T-helper 2 cell (primary cell): Measurements from ENCODE around the gene RNF5.
"Not testable (repeated sequence)": the region's sequence is repeated elsewhere in the genome, so short reads cannot be mapped to it uniquely, and the experiment has no call there.

Experiments used
- DNase-seq, 5 experiments: peaks; one replicate each; pipeline versions ENCODE4 v3.0.0 to v3.0.0-alpha.2; 2012 to 2022

Gene RNF5

GRCh38 chr6:32176476-32177182 is 1.6 kb upstream of the RNF5 start:
- no peak for DNase-seq

GRCh38 chr6:32177183-32177787 is 920 bp upstream of the RNF5 start:
- DNase-seq = peak in 2 of 5 experiments; percentile 35 to 77

- DNase-seq = no peak
These were observed 589 bp downstream of the RNF5 start for GRCh38 chr6:32178547-32179440.

- no peak for DNase-seq
These were observed 1.7 kb downstream of the RNF5 start for GRCh38 chr6:32179766-32180405.

GRCh38 chr6:32181148-32181702 is 3.0 kb downstream of the RNF5 start:
- DNase-seq = no peak

- no peak for DNase-seq
These were observed 3.8 kb downstream of the RNF5 start for GRCh38 chr6:32181915-32182529.

GRCh38 chr6:32182555-32182981 is 4.4 kb downstream of the RNF5 start:
- DNase-seq = no peak

GRCh38 chr6:32183030-32183429 is 4.8 kb downstream of the RNF5 start:
- DNase-seq = no peak

- no peak for DNase-seq
These were observed 5.4 kb downstream of the RNF5 start for GRCh38 chr6:32183483-32184083.

- DNase-seq = no peak
These were observed 6.0 kb downstream of the RNF5 start, which contains the start of gene AGER for GRCh38 chr6:32184084-32184640. Gene AGER, minus strand, starts transcription at chr6:32184253. Its CDS starts 31 bp downstream, at chr6:32184222.

- DNase-seq = peak in 4 of 5 experiments; percentile 42 to 87 (median 48)
These were observed 7.5 kb downstream of the RNF5 start for GRCh38 chr6:32185681-32186131.

- DNase-seq = not testable (repeated sequence)
These were observed 8.1 kb downstream of the RNF5 start for GRCh38 chr6:32186151-32186840.

- DNase-seq = no peak
These were observed 9.0 kb downstream of the RNF5 start for GRCh38 chr6:32187009-32187709.

- not testable (repeated sequence) for DNase-seq
These were observed 9.6 kb downstream of the RNF5 start for GRCh38 chr6:32187725-32188380.

- no peak for DNase-seq
These were observed 10.3 kb downstream of the RNF5 start for GRCh38 chr6:32188381-32189068.

- no peak for DNase-seq
These were observed 11.0 kb downstream of the RNF5 start for GRCh38 chr6:32189069-32189741.

- DNase-seq = peak in 1 of 5 experiments; percentile 23
These were observed 11.5 kb downstream of the RNF5 start for GRCh38 chr6:32189742-32190053.
